Measurements from ENCODE around the gene UCK2. TPM values are rescaled to one million over a fixed set of nuclear protein-coding genes. Genes with fewer than 3 reads are reported as not detected.

Gene UCK2
- total and polyA plus RNA-seq, 4 donors, result 9.6 to 22.0 (median 14.1) TPM

DNA sequence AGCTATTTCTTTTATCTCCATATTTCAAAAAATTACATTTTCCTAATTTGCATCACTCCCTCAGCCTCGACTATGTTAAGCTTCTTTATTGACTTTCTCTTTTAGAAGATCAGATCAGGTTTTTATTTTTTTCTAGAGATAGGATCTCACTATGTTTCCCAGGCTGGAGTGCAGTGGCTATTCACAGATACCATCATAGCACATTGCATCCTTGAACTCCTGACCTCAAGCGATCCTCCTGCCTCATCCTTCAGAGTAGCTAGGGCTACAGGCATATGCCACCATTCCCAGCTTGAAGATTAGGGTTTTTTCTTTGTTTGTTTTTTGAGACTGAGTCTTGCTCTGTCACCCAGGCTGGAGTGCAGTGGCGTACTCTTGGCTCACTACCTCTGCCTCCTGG lies 20.1 kb downstream of the UCK2 start:
- 94% methylated on average over 3 of the region's 3 CpGs for WGBS, 2 donors
- Histone ChIP-seq H3K4me1 (ENCODE audit: control insufficient read depth in 5 of 5, insufficient read depth in 5 of 5, low read length in 5 of 5) (peaks cover 0 to 7% (median 4%) of the 10 kb centered on the region in 5 donors), H3K9me3 (ENCODE audit: control insufficient read depth in 4 of 4, insufficient read depth in 3 of 4, low read length in 3 of 4) (peaks cover 0 to 3% (median 0%) of the 10 kb centered on the region in 4 donors)

DNA sequence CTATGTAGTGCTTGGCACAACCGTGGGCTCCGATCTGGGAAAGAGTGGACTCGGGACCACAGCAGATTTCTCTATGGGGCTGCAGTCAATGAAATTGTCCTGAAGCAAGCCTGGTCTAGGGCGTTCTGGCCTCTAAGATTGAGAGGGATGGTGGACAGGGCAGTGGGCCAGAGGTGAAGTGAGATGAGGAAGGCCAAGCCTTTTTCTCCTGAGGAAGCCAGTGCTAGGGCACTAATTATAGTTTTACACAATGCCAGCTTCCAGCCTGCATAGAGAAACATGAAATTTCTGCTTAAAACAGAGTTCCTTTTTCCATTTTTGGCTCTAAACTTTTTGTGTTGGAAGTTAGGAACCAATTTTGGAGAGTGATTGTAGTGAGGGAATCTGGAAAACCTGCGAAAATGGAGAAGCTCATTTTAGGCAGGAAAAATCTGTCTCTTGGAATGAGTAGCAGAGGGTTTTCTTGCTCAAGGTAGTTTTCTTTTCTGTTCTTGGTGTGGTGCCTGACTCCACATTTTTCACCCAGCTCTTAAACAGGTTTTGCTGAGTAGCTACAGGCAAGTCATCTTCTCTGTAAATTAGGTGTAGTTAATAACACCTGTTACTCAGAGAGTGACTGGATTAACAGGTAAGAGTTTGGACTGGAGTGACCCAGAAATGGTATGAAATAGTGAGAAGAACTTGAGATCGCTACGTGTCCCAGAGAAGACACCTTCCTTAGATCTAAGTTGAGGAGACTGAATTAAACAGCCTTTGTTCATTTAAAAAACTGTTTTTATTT lies 22.1 kb downstream of the UCK2 start:
- peaks cover 0 to 3% (median 0%) of the 10 kb centered on the region in 4 donors for H3K36me3 ChIP-seq (ENCODE audit: control insufficient read depth in 4 of 4, insufficient read depth in 4 of 4, low read length in 4 of 4)
- peaks cover 0 to 3% (median 0%) of the 10 kb centered on the region in 4 donors for H3K9me3 ChIP-seq (ENCODE audit: control insufficient read depth in 4 of 4, insufficient read depth in 3 of 4, low read length in 3 of 4)
- WGBS, 2 donors, result 81 to 86% methylated on average over 7 of the region's 7 CpGs
- peaks cover 0 to 14% (median 5%) of the 10 kb centered on the region in 5 donors for H3K4me1 ChIP-seq (ENCODE audit: control insufficient read depth in 5 of 5, insufficient read depth in 5 of 5, low read length in 5 of 5)
- H3K9ac ChIP-seq (ENCODE audit: insufficient read depth in 1 of 2, low read length in 2 of 2), result no peak overlapping the region
- no peak overlapping the region for H3K4me3 ChIP-seq
- no peak for DNase-seq
- TF ChIP-seq, protein P1, sequence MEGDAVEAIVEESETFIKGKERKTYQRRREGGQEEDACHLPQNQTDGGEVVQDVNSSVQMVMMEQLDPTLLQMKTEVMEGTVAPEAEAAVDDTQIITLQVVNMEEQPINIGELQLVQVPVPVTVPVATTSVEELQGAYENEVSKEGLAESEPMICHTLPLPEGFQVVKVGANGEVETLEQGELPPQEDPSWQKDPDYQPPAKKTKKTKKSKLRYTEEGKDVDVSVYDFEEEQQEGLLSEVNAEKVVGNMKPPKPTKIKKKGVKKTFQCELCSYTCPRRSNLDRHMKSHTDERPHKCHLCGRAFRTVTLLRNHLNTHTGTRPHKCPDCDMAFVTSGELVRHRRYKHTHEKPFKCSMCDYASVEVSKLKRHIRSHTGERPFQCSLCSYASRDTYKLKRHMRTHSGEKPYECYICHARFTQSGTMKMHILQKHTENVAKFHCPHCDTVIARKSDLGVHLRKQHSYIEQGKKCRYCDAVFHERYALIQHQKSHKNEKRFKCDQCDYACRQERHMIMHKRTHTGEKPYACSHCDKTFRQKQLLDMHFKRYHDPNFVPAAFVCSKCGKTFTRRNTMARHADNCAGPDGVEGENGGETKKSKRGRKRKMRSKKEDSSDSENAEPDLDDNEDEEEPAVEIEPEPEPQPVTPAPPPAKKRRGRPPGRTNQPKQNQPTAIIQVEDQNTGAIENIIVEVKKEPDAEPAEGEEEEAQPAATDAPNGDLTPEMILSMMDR (IDR thresholded peaks at IDR 0.05; ENCODE audit: control extremely low read depth, extremely low read depth), result no peak
- H3K27me3 ChIP-seq (ENCODE audit: control insufficient read depth in 3 of 3, insufficient read depth in 3 of 3, low read length in 2 of 3), result no peaks in the 10 kb centered on the region
- no peak for ATAC-seq (ENCODE audit: insufficient read depth, low FRiP score)
- no peak overlapping the region for H3K27ac ChIP-seq (ENCODE audit: low read depth in 1 of 2, low read length in 1 of 2)

More for the DNA sequence above, 20.1 kb downstream of the UCK2 start:
- H3K36me3 ChIP-seq (ENCODE audit: control insufficient read depth in 4 of 4, insufficient read depth in 4 of 4, low read length in 4 of 4), result peaks cover 0 to 3% (median 0%) of the 10 kb centered on the region in 4 donors
- no peak overlapping the region for H3K4me3 ChIP-seq
- no peaks in the 10 kb centered on the region for H3K27me3 ChIP-seq (ENCODE audit: control insufficient read depth in 3 of 3, insufficient read depth in 3 of 3, low read length in 2 of 3)
- DNase-seq (no peak), ATAC-seq (ENCODE audit: insufficient read depth, low FRiP score) (no peak)
- TF ChIP-seq, protein P1 (IDR thresholded peaks at IDR 0.05; ENCODE audit: control extremely low read depth, extremely low read depth), result no peak
- H3K27ac ChIP-seq (ENCODE audit: low read depth in 1 of 2, low read length in 1 of 2), result no peak overlapping the region
- H3K9ac ChIP-seq (ENCODE audit: insufficient read depth in 1 of 2, low read length in 2 of 2), result no peak overlapping the region

DNA sequence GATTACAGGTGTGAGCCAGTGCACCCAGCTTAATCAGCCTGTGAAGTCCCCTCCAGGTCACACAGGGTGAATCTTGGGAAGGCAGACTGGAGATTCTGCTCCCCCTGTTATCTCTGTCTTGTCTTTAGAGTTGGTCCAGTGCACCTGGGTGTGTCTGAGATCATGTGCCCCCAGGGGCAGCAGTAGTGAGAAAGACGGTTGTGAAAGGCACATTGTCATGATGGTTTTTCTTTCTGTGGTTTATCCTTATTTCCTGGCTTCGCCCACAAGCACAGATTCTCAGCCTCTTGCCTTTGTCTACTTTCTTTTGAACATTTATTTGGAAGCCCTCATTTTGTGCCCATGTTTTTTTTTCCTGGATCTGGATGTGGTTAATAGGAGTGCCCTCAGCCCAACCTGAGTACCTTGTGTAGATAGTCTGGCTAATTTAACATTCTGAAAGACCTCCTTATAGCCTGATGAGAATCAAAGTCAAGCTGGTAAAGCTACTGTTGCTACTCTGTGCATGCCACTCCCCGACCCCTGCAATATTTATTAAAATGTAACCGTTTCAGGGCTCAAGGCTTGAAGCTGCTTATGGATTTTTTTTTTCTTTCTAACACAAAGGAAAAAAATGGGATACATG lies 23.7 kb downstream of the UCK2 start:
- no peak overlapping the region for H3K9ac ChIP-seq (ENCODE audit: insufficient read depth in 1 of 2, low read length in 2 of 2)
- WGBS, 2 donors, result 33 to 66% methylated on average over 4 of the region's 4 CpGs
- ATAC-seq (ENCODE audit: insufficient read depth, low FRiP score) (no peak), DNase-seq (no peak)
- no peak overlapping the region for H3K4me3 ChIP-seq
- H3K36me3 ChIP-seq (ENCODE audit: control insufficient read depth in 4 of 4, insufficient read depth in 4 of 4, low read length in 4 of 4), result peaks cover 0 to 3% (median 0%) of the 10 kb centered on the region in 4 donors
- peaks cover 0 to 16% (median 7%) of the 10 kb centered on the region in 5 donors for H3K4me1 ChIP-seq (ENCODE audit: control insufficient read depth in 5 of 5, insufficient read depth in 5 of 5, low read length in 5 of 5)
- no peak overlapping the region for H3K27ac ChIP-seq (ENCODE audit: low read depth in 1 of 2, low read length in 1 of 2)
- H3K27me3 ChIP-seq (ENCODE audit: control insufficient read depth in 3 of 3, insufficient read depth in 3 of 3, low read length in 2 of 3), result no peaks in the 10 kb centered on the region
- peaks cover 0 to 3% (median 0%) of the 10 kb centered on the region in 4 donors for H3K9me3 ChIP-seq (ENCODE audit: control insufficient read depth in 4 of 4, insufficient read depth in 3 of 4, low read length in 3 of 4)
- TF ChIP-seq, protein P1 (IDR thresholded peaks at IDR 0.05; ENCODE audit: control extremely low read depth, extremely low read depth), result no peak

All from lung (tissue), 12 donors.